HG03460 (cell line): Measurements from ENCODE around the gene SRCAP.

Experiments
- ATAC-seq: cut with Tn5 transposase; IDR thresholded peaks from one replicate; pipeline ENCODE4 v1.9.1; 2021; ENCODE audit not compliant: unreplicated experiment

Gene SRCAP

GRCh38 chr16:30698816-30699614 is at the start of gene SRCAP:
TSS of gene SRCAP (plus strand) at chr16:30699171. CDS start at chr16:30700825, 1,654 bp downstream.
- peak; percentile 30 for ATAC-seq

DNA sequence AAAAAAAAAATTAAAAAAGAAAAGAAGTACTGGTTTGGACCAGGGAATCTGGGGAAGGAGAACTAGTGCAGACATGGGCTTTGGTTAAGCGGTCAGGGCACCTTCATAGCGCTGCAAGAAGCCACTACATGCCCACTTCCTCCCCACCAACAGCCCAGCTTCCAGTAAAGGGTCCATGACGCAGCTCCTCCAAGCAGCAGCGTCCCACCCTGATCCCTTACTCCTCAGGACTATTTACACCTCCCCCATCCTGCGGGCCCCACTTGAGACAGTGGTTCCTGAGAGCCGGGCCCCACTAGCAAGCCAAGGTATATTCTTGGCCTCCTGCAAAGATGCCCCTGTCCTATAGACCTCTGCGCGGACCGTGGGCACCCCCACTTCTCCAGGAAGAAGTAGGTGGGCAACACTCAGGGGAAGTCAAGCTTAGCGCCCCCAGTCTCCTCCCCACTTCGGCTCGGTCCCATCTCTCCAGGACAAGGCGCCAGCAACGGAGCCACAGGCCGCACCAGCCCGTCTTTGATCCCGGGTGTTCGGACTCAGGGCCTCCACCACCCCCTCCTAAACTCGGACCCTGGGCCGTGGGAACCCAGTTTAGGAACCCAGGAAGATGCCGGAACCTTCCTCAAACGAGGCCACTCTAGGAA is 49.1 kb upstream of the SRCAP start:
- no peak for ATAC-seq

GRCh38 chr16:30650369-30651123 is 48.4 kb upstream of the SRCAP start, which contains the start of gene PRR14:
TSS of gene PRR14 (plus strand) at chr16:30650960. CDS start at chr16:30651646, 686 bp downstream.
- ATAC-seq: peak; percentile 70

- peak; percentile 39 for ATAC-seq
Measured at GRCh38 chr16:30651124-30652004, 47.6 kb upstream of the SRCAP start.

GRCh38 chr16:30652005-30652296 is 47.0 kb upstream of the SRCAP start:
- no peak for ATAC-seq

DNA sequence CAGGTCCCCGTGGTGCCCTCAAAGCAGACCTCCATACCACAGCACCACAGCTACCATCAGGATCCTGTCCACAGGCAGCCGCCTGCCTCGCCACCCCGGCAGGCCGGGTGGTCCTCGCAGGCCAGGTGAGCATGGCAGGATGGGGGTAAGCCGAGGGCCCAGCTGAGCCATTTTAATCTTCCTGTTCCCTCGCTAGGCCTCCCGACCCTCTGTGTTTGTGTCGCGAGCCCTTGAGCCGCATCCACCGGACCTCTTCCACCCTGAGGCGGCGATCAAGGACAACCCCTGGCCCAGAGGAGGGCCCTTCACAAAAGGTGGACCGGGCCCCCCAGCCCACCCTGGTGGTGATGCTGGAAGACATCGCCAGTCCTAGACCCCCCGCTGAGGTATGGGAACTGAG is 46.3 kb upstream of the SRCAP start:
- no peak for ATAC-seq

DNA sequence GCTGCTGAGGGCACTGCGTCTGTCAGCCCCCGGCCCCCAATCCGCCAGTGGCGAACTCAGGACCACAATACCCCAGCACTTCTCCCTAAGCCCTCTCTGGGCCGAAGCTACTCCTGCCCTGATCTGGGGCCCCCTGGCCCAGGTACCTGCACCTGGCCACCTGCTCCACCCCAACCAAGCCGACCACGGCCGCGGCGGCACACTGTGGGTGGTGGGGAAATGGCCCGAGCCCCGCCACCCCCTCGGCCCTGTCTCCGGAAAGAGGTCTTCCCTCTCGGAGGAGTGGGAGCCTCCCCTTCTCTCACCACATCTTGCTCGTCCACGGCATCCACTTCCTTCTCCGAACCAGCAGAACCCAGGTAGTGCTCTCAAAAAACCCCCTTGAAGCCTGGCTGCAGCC is 44.1 kb upstream of the SRCAP start:
- no peak for ATAC-seq

GRCh38 chr16:30655815-30656347 is 43.1 kb upstream of the SRCAP start:
- no peak for ATAC-seq

- no peak for ATAC-seq
Measured at GRCh38 chr16:30656388-30656787, 42.6 kb upstream of the SRCAP start.

- no peak for ATAC-seq
Measured at GRCh38 chr16:30656974-30657865, 41.8 kb upstream of the SRCAP start.

GRCh38 chr16:30657866-30658730 is 40.9 kb upstream of the SRCAP start, which contains the start of gene FBRS:
TSS of gene FBRS (plus strand) at chr16:30658431. CDS start at chr16:30659519, 1,088 bp downstream.
- ATAC-seq: peak; percentile 62

DNA sequence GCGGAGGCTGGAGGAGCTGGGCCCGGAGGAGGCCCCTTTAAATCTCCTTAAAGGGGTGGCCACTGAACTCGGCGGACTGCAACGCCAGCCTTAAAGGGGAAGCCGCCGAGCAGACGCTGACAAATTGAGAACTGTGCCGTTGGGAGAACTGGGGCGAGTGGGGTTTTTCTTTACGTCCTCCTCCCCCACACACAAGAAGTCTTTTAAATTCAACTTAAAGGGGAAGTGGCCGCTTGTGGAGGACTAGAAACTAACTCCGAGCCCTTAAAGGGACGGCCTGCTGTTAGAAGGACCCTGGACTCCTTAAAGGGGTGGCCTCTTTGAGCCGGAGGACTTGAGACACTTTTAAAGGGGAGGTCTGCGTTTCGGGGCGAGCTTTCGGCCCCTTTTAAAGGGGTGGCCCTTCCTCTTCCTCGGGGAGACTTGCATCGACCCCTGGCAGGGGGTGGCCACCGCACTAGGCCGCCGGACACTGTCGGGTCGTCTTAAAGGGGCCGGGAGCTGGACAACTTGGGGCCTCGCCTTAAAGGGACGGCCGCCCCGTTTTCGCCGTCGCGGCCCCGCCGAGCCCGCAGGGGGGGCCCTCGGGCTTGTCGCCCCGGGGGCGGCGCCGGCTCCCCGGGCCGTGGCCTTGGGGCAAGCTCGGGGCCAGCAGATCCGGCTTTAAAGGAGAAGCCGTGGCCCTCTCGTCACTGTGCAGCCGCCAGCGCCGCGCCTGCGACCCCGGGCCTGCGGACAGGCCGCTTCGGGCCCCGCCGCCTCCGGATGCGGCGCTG is 40.1 kb upstream of the SRCAP start:
- peak; percentile 31 for ATAC-seq

GRCh38 chr16:30659507-30660423 is 39.2 kb upstream of the SRCAP start:
- no peak for ATAC-seq

DNA sequence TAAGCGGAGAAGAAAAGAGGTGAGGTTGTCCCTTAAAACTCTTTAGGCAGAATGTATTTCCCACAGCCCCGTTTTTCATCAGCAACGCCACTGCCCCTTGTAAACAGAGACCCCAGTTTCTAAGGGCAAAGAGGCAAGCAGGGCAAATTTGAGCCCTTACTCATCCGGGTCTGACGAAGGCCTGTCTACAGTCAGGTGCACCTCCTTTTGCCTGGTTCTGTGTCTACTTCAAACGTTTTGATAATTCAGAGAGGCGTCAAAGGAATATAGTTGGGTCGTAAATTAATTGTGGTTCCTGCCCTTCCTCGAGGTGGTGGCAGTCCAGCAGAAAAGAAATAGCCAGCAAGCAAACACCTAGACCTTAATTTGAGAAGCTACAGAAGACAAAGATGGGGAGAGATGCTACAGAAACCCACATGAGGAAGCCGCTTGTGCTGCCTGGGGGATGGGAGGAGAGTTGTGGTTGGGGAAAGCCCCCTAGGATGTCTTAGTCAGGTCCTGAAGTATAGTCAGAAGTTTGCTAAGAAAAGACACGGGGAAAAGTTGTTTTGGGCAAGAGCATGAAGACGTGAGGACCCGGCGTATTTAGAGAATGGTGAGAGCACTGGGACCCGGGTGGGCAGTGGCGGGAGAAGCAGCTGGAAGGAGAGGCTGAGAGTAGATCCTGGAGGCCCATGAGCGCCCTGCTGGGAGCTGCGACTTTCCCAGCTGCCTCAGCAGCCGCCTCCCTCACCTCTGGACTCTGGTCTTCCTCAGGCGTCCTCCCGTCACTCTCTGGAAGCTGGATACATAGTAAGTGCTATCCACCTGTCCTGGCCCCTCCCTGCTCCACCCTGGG is 38.3 kb upstream of the SRCAP start:
- no peak for ATAC-seq

GRCh38 chr16:30662449-30662848 is 36.5 kb upstream of the SRCAP start:
- ATAC-seq: no peak

- ATAC-seq: no peak
Measured at GRCh38 chr16:30663038-30663437, 35.9 kb upstream of the SRCAP start.
